HEK293T (cell line): Measurements from ENCODE around the gene MGMT.

ENCODE experiments used
- ARNT ChIP-seq: fragments of 450-650 bp; IDR thresholded peaks from 2 replicates; pipeline ENCODE4 v1.6.1; 2017; ENCODE audit warnings: mild to moderate bottlenecking
- FOXK2 ChIP-seq: fragments of 450-650 bp; IDR thresholded peaks from 2 replicates; pipeline ENCODE4 v1.6.1; 2016; ENCODE audit warnings: mild to moderate bottlenecking
- HDGF ChIP-seq: fragments of 450-650 bp; IDR thresholded peaks from 2 replicates; pipeline ENCODE4 v1.6.1; 2017; ENCODE audit warnings: antibody characterized with exemption, borderline replicate concordance
- TF ChIP-seq, protein P1 (sequence below): fragments of 450-650 bp; IDR thresholded peaks from 2 replicates; pipeline ENCODE4 v1.6.1; 2016

DNA sequence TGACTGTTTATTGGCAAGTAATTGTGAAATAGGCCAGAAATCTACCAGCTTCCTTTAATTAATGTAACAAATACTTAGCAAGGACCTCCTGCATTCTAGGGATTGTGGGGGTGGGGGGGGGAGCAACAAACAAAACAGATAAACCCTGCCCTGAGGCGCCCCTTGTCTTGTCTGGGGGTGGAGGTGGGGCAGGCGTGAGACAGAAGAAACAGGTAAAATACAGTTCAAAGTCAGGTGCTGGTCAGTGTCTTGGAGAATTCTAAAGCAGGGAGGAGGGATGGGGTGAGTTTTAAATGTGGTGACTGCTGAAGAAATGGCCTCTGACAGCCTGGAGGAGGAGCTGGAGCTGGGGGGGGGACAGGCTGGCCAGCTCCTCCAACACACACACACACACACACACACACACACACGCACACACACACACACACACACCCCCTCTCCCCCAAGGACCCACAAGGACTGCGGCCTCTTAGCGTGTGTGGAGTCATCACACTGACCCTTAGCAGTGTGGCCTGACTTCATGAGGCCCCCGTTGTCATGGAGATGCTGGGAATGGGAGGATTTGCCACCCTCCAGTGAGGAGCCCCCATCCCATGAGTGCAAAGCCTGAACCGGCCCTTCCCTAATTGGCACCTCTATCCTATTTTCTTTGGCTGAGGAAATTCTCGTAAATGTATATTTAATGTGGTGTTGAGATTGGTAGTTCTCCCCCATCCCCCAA lies 190.4 kb downstream of the MGMT start:
- no peak for TF ChIP-seq HDGF
- TF ChIP-seq ARNT, result no peak
- no peak for TF ChIP-seq FOXK2
- TF ChIP-seq, protein P1, sequence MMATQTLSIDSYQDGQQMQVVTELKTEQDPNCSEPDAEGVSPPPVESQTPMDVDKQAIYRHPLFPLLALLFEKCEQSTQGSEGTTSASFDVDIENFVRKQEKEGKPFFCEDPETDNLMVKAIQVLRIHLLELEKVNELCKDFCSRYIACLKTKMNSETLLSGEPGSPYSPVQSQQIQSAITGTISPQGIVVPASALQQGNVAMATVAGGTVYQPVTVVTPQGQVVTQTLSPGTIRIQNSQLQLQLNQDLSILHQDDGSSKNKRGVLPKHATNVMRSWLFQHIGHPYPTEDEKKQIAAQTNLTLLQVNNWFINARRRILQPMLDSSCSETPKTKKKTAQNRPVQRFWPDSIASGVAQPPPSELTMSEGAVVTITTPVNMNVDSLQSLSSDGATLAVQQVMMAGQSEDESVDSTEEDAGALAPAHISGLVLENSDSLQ, result no peak
